ENCODE measurements around the gene CDC42EP1. TPM values are rescaled to one million over a fixed set of nuclear protein-coding genes. Genes with fewer than 3 reads are reported as not detected.

Gene CDC42EP1
- total RNA-seq, 1 experiment from 2014 or later = 75.0 TPM

- ChIA-PET POLR2A (interaction anchor here (0.7 kb wide), 1 partner anchor 744 kb away, joined by 7 read pairs; no protein-coding TSS in a partner anchor), CTCF (interaction anchor here (1.0 kb wide), 1 partner anchor 12 kb away, joined by 3 read pairs; no protein-coding TSS in a partner anchor)
- Mint-ChIP-seq H3K4me3 (ENCODE audit: unreplicated experiment) (no peak overlapping the region), H3K27me3 (ENCODE audit: insufficient read depth, unreplicated experiment) (no peaks in the 10 kb centered on the region), H3K27ac (ENCODE audit: unreplicated experiment) (no peak overlapping the region), H3K9me3 (ENCODE audit: unreplicated experiment) (no peaks in the 10 kb centered on the region), H3K36me3 (ENCODE audit: insufficient read depth, unreplicated experiment) (no peaks in the 10 kb centered on the region), H3K4me1 (ENCODE audit: low read depth, unreplicated experiment) (peaks cover 34% of the 10 kb centered on the region)
- BruUV-seq (replicated peaks) = no TSS peak
- DNase-seq = no peak
- Histone ChIP-seq H3K36me3 (ENCODE audit: control insufficient read depth, insufficient read depth, low read length) (no peaks in the 10 kb centered on the region), H3K4me3 (ENCODE audit: low read depth, low read length) (no peak overlapping the region), H3K4me1 (peaks cover 39% of the 10 kb centered on the region), H3K27me3 (replicated peaks; ENCODE audit: control insufficient read depth, insufficient read depth, low read length) (no peaks in the 10 kb centered on the region), H3K9me3 (no peaks in the 10 kb centered on the region)
- intact Hi-C loops (cut with micrococcal nuclease; ENCODE audit: unreplicated experiment) = no loop called here
- no peak for TF ChIP-seq CTCF (IDR thresholded peaks at IDR 0.05; ENCODE audit: insufficient read depth in 1 of 2, low read depth in 1 of 2, low read length in 1 of 2, severe bottlenecking in 1 of 2, unreplicated experiment in 1 of 2)
Observed at GRCh38 chr22:37555029-37555428, 5.3 kb upstream of the CDC42EP1 start.

DNA sequence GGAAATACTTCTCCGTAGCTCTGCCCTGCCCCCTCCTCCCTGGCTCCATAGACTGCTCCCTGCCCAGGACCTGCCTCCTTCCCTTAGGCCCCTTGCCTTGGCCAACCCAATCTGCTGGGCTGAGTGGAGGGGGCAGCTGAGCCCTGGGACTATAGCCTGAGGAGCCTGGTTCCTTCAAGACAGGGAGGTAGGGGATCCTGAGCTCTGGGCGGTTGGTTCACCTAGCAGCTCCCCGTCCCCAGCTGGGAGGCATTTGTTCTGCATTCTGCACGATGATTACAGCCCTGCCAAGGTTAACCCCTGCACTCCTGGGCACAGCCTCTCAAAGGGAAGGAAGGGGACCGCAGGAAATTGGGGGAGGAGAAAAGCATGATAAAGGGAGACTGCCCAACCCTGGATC lies 3.6 kb upstream of the CDC42EP1 start:
- no peak for TF ChIP-seq CTCF (IDR thresholded peaks at IDR 0.05; ENCODE audit: insufficient read depth in 1 of 2, low read depth in 1 of 2, low read length in 1 of 2, severe bottlenecking in 1 of 2, unreplicated experiment in 1 of 2)
- H3K27ac Mint-ChIP-seq (ENCODE audit: unreplicated experiment) = no peak overlapping the region
- DNase-seq = no peak
- no peaks in the 10 kb centered on the region for H3K9me3 Mint-ChIP-seq (ENCODE audit: unreplicated experiment)
- no TSS peak for BruUV-seq (replicated peaks)
- peaks cover 30% of the 10 kb centered on the region for H3K4me1 Mint-ChIP-seq (ENCODE audit: low read depth, unreplicated experiment)
- ChIA-PET CTCF (interaction anchor here (0.5 to 1.4 kb wide), 5 partner anchors 11 to 36 kb away, joined by 3 to 6 read pairs (median 5); no protein-coding TSS in a partner anchor), POLR2A (no interaction called here)
- H3K27me3 Mint-ChIP-seq (ENCODE audit: insufficient read depth, unreplicated experiment) = no peaks in the 10 kb centered on the region
- peaks cover 7% of the 10 kb centered on the region for H3K36me3 Mint-ChIP-seq (ENCODE audit: insufficient read depth, unreplicated experiment)
- Histone ChIP-seq H3K36me3 (ENCODE audit: control insufficient read depth, insufficient read depth, low read length) (no peaks in the 10 kb centered on the region), H3K9me3 (no peaks in the 10 kb centered on the region), H3K4me3 (ENCODE audit: low read depth, low read length) (no peak overlapping the region), H3K4me1 (peaks cover 34% of the 10 kb centered on the region), H3K27me3 (replicated peaks; ENCODE audit: control insufficient read depth, insufficient read depth, low read length) (no peaks in the 10 kb centered on the region)
- intact Hi-C loops (cut with micrococcal nuclease; ENCODE audit: unreplicated experiment) = no loop called here
- H3K4me3 Mint-ChIP-seq (ENCODE audit: unreplicated experiment) = no peak overlapping the region

DNA sequence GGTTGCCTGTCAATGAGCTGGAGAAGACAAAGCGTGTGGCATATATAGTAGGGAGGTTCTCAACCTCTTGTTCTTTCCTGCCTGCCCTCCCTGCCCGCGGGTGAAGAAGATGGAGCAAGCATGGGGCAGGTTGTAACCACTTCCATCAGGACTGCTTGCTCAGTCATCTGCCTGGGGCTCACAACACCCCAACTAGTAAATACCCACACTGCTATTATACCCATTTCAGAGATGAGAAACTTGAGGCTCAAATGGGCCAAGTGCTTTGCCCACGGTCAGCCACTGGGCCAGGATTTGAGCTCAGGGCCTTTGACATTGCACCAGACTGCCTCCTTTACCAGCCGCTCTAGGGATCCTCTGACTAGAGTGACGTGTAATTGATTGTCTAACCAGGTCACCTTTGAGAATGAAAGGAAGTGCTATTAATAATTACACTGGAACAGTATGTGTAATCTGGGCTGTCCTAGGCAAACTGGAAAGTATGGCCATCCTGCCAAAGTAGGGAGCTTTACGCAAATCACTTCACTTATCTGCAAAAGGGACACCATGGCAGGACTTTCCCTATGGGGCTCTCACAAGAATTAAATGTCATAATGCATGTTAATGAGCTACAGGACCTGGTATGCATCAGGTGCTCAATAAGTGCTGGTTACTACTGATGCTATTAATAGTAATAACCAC lies 2.8 kb upstream of the CDC42EP1 start:
- Mint-ChIP-seq H3K27me3 (ENCODE audit: insufficient read depth, unreplicated experiment) (no peaks in the 10 kb centered on the region), H3K36me3 (ENCODE audit: insufficient read depth, unreplicated experiment) (peaks cover 14% of the 10 kb centered on the region), H3K4me1 (ENCODE audit: low read depth, unreplicated experiment) (peaks cover 25% of the 10 kb centered on the region), H3K9me3 (ENCODE audit: unreplicated experiment) (no peaks in the 10 kb centered on the region), H3K4me3 (ENCODE audit: unreplicated experiment) (no peak overlapping the region), H3K27ac (ENCODE audit: unreplicated experiment) (no peak overlapping the region)
- no TSS peak for BruUV-seq (replicated peaks)
- intact Hi-C loops (cut with micrococcal nuclease; ENCODE audit: unreplicated experiment) = no loop called here
- H3K4me1 ChIP-seq = peaks cover 34% of the 10 kb centered on the region
- no peaks in the 10 kb centered on the region for H3K36me3 ChIP-seq (ENCODE audit: control insufficient read depth, insufficient read depth, low read length)
- TF ChIP-seq CTCF (IDR thresholded peaks at IDR 0.05; ENCODE audit: insufficient read depth in 1 of 2, low read depth in 1 of 2, low read length in 1 of 2, severe bottlenecking in 1 of 2, unreplicated experiment in 1 of 2) = no peak
- no peaks in the 10 kb centered on the region for H3K27me3 ChIP-seq (replicated peaks; ENCODE audit: control insufficient read depth, insufficient read depth, low read length)
- DNase-seq = no peak
- no peaks in the 10 kb centered on the region for H3K9me3 ChIP-seq
- no peak overlapping the region for H3K4me3 ChIP-seq (ENCODE audit: low read depth, low read length)
- POLR2A ChIA-PET = no interaction called here
- CTCF ChIA-PET = interaction anchor here (0.5 to 1.6 kb wide), 6 partner anchors 8 to 35 kb away, joined by 3 to 8 read pairs (median 6); no protein-coding TSS in a partner anchor

Data from Caco-2 (cell line).